KOPT-K1 (cell line): ENCODE data around the gene ATP5F1E.

ENCODE experiments used
- H3K27ac ChIP-seq: fragments of 200-600 bp; sonication (generic); 2 replicates; pipeline ENCODE4 v1.5.1; 2016; ENCODE audit warnings: antibody characterized with exemption, mild to moderate bottlenecking, low read depth, low read length; ENCODE audit not compliant: poor library complexity, severe bottlenecking
- H3K36me3 ChIP-seq: fragments of 200-600 bp; sonication (generic); 2 replicates; pipeline ENCODE4 v1.5.1; 2017; ENCODE audit warnings: antibody characterized with exemption, mild to moderate bottlenecking, low read length, moderate library complexity; ENCODE audit not compliant: insufficient read depth
- H3K9me3 ChIP-seq: fragments of 200-600 bp; sonication (generic); 2 replicates; pipeline ENCODE4 v1.5.1; 2017; ENCODE audit warnings: antibody characterized with exemption, low read length, mild to moderate bottlenecking; ENCODE audit not compliant: insufficient read depth, poor library complexity, severe bottlenecking

ATP5F1E gene

GRCh38 chr20:58997141-58997770, 34.9 kb downstream of the ATP5F1E start:
- peaks cover 55% of the 10 kb centered on the region for H3K36me3 ChIP-seq

GRCh38 chr20:58996226-58996611, 35.9 kb downstream of the ATP5F1E start:
- Histone ChIP-seq H3K27ac (no peak overlapping the region), H3K36me3 (peaks cover 65% of the 10 kb centered on the region)

More at GRCh38 chr20:58997141-58997770, 34.9 kb downstream of the ATP5F1E start:
- Histone ChIP-seq H3K9me3 (no peaks in the 10 kb centered on the region), H3K27ac (no peak overlapping the region)

DNA sequence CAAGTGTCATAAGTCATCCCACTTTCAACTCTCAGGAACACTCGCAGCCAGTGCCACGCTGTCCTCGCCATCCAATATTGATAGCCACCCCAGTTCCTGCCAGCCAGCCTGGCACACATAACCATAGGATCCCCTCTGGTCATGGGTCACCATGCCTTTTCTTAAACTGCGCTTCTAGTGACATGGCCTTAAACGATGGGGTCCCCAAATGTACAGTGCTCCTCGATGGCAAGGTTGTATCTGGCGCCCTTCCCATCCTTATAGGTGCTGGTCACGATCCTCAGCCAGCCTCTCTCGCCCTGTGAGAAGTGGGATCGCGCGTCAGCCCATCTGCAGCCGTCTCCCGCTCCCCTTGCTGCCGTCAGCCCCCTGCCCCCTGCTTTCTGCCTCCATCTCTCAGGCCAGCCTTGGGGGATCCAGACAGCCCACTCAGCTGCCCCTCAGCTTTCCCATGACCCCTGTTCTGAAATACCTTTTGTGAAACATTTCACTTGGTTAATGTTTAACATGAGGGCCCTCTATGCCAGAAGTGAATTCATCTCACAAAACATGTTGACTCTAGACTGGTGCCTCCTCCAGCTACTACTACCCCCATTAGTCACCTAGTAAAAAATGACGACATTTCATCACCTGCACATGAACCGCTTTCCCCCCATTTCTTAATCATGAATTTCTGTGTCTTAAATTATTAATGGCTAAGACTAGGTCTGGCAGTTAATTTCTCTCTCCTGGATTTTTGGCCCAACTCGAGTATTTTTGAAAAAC, 36.5 kb downstream of the ATP5F1E start:
- Histone ChIP-seq H3K9me3 (no peaks in the 10 kb centered on the region), H3K36me3 (peaks cover 71% of the 10 kb centered on the region), H3K27ac (no peak overlapping the region)

More at GRCh38 chr20:58996226-58996611, 35.9 kb downstream of the ATP5F1E start:
- H3K9me3 ChIP-seq, result no peaks in the 10 kb centered on the region

DNA sequence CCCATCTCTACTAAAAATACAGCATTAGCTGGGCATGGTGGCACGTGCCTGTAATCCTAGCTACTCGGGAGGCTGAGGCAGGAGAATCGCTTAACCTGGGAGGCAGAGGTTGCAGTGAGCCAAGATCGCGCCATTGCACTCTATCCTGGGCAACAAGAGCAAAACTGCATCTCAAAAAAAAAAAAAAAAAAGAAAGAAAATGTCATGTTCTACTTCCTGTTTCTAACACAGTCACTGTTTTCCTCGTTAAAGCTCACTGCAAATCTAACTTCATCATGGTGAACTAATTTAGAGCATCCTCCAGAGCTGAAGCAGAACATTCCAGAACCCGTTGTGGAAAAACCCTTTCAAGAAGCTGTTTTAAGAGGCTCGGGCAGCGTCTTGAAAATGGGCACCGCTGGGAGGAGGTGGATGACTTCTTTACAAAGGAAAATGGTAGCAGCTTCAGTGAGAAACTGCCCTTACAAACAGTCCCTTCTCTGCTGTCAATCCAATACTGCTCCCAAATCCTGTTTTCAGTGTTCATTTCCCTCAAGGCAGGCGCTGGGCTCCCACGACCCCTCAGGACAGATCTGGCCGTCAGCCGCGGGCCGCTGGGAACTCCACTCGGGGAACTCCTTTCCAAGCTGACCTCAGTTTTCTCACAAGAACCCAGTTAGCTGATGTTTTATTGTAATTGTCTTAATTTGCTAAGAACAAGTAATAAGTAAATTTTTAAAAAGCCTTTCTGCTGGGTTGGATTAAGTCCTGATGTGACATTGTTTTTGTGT, 37.6 kb downstream of the ATP5F1E start:
- H3K27ac ChIP-seq, result no peak overlapping the region
- peaks cover 82% of the 10 kb centered on the region for H3K36me3 ChIP-seq
- no peaks in the 10 kb centered on the region for H3K9me3 ChIP-seq

- no peak overlapping the region for H3K27ac ChIP-seq
- no peaks in the 10 kb centered on the region for H3K9me3 ChIP-seq
- peaks cover 92% of the 10 kb centered on the region for H3K36me3 ChIP-seq
Measured at GRCh38 chr20:58993332-58994248, 38.5 kb downstream of the ATP5F1E start.

GRCh38 chr20:58992911-58993310, 39.2 kb downstream of the ATP5F1E start:
- Histone ChIP-seq H3K9me3 (no peaks in the 10 kb centered on the region), H3K36me3 (peaks cover 98% of the 10 kb centered on the region), H3K27ac (no peak overlapping the region)

GRCh38 chr20:58991715-58992114, 40.4 kb downstream of the ATP5F1E start:
- Histone ChIP-seq H3K9me3 (no peaks in the 10 kb centered on the region), H3K36me3 (peaks cover 100% of the 10 kb centered on the region), H3K27ac (no peak overlapping the region)

GRCh38 chr20:58990651-58991445, 41.3 kb downstream of the ATP5F1E start:
- Histone ChIP-seq H3K27ac (no peak overlapping the region), H3K36me3 (peaks cover 100% of the 10 kb centered on the region), H3K9me3 (no peaks in the 10 kb centered on the region)

DNA sequence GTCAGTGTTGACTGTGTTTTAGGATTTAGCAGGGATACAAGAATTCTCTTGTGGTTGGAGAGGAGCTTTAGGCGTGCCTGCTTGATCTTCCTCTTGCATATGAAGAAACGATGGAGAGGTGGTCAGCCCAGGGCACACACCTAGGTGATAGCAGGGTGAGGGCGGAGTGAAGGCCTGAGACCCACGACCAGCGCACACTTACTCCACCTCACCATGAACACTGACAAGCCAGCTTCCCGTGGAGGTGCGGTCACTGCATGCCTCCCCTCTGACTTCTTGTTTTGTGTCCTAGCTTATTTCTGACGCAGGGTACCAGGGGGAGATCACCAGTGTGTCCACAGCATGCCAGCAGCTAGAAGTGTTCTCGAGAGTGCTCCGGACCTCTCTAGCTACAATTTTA, 42.9 kb downstream of the ATP5F1E start:
- Histone ChIP-seq H3K27ac (no peak overlapping the region), H3K36me3 (peaks cover 97% of the 10 kb centered on the region), H3K9me3 (no peaks in the 10 kb centered on the region)

- H3K9me3 ChIP-seq, result no peaks in the 10 kb centered on the region
- no peak overlapping the region for H3K27ac ChIP-seq
- H3K36me3 ChIP-seq, result peaks cover 90% of the 10 kb centered on the region
Measured at GRCh38 chr20:58988565-58988882, 43.6 kb downstream of the ATP5F1E start.

DNA sequence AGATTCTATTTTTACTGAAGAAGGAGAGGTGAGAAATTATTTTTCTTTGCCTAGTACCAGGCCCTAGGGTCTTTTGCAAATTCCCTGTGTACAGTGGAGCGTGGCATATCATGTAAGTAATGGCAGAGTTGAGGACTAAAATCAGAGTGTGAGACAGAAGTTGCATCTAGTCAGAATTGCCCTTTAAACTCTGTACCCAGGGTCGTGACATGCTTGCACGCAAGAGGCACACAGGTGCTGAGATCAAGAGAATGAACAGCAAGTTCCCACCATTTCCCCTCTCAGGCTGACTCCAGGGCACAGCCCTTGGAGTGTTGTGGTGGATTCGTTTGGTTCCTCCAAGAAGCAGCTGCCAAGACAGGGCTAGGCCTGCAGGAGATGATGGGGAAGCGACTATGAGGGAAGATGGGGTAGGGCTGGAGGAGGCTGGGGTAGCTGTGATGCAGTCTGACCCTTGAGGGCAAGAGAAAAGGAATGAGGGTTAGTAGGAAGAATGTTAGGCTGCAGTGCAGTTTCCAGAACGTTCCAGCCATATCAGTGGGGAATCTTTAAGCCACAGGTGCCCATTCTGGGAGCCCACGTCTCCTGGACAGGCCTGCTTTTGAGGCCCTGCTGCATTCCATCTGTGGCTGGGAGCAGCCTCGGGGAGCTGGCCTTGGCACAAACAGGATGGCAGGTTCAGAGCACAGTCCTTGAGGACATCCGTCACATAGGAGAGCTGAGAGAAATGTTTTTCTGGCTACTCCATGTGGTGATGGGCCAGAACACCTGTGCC, 44.2 kb downstream of the ATP5F1E start:
- peaks cover 84% of the 10 kb centered on the region for H3K36me3 ChIP-seq
- H3K9me3 ChIP-seq, result no peaks in the 10 kb centered on the region
- no peak overlapping the region for H3K27ac ChIP-seq

GRCh38 chr20:58986968-58987517, 45.1 kb downstream of the ATP5F1E start:
- H3K36me3 ChIP-seq, result peaks cover 75% of the 10 kb centered on the region
- no peak overlapping the region for H3K27ac ChIP-seq
- no peaks in the 10 kb centered on the region for H3K9me3 ChIP-seq

GRCh38 chr20:58986286-58986967, 45.7 kb downstream of the ATP5F1E start:
- no peaks in the 10 kb centered on the region for H3K9me3 ChIP-seq
- H3K27ac ChIP-seq, result no peak overlapping the region
- peaks cover 69% of the 10 kb centered on the region for H3K36me3 ChIP-seq
